Measurements from ENCODE around the gene AGBL1.

GRCh38 chr15:86041399-86041798 lies 38.3 kb upstream of the AGBL1 start:
- TF ChIP-seq CTCF (IDR thresholded peaks at IDR 0.05): no peak
- TF ChIP-seq POLR2A (IDR thresholded peaks at IDR 0.05): no peak

Measured in right lobe of liver (tissue), 4 donors.